K562 (cell line): ENCODE measurements around the gene ST7. TPM values are rescaled to one million over a fixed set of nuclear protein-coding genes. Genes with fewer than 3 reads are reported as not detected.
A peak's percentile ranks its signal among the peaks of the same experiment; 100 is the strongest.

Experiments
- ARID4B ChIP-seq: sonication (generic); formaldehyde crosslinking; IDR thresholded peaks from 2 replicates; pipeline ENCODE4 v1.8.0; 2022; ENCODE audit warnings: mild to moderate bottlenecking, missing genetic modification reagents
- CEBPZ ChIP-seq: fragments of 150-350 bp; IDR thresholded peaks from 2 replicates; pipeline ENCODE4 v1.6.1; 2014; ENCODE audit warnings: low read depth, mild to moderate bottlenecking, low read length, borderline replicate concordance
- ELK1 ChIP-seq: sonication (generic); formaldehyde crosslinking; IDR thresholded peaks from 2 replicates; pipeline ENCODE4 v1.8.1; 2022; ENCODE audit warnings: missing genetic modification reagents
- ESRRB ChIP-seq: fragments of 250-450 bp; sonication (Bioruptor Pico); IDR thresholded peaks from 2 replicates; pipeline ENCODE4 v1.5.0; 2020; ENCODE audit warnings: mild to moderate bottlenecking, moderate library complexity, borderline replicate concordance
- MECOM ChIP-seq: fragments of 250-450 bp; sonication (Bioruptor Pico); IDR thresholded peaks from 2 replicates; pipeline ENCODE4 v1.8.0; 2022; ENCODE audit warnings: inconsistent platforms
- MEF2A ChIP-seq: IDR thresholded peaks from 2 replicates; pipeline ENCODE4 v1.6.1; 2011; ENCODE audit warnings: low read depth, mild to moderate bottlenecking, low read length, moderate library complexity; ENCODE audit not compliant: control insufficient read depth
- NR4A1 ChIP-seq, 2 experiments: fragments of 250-450 bp in 1 of 2; fragments of 450-650 bp in 1 of 2; sonication (Bioruptor Pico) in 1 of 2; IDR thresholded peaks; 2 replicates each; pipeline versions ENCODE4 v1.4.0 to v1.6.1; 2016 to 2020; ENCODE audit warnings: mild to moderate bottlenecking in 2 of 2, missing compliant biosample characterization in 1 of 2, missing genetic modification characterization in 1 of 2, moderate library complexity in 1 of 2
- PHB2 ChIP-seq: fragments of 450-650 bp; IDR thresholded peaks from 2 replicates; pipeline ENCODE4 v1.6.1; 2017; ENCODE audit warnings: low read depth
- POLR2H ChIP-seq: IDR thresholded peaks from 2 replicates; pipeline ENCODE4 v1.6.1; 2016; ENCODE audit warnings: missing genetic modification characterization, low read depth, mild to moderate bottlenecking, control low read depth, missing compliant biosample characterization, moderate library complexity
- PURB ChIP-seq: sonication (generic); formaldehyde crosslinking; IDR thresholded peaks from 2 replicates; pipeline ENCODE4 v1.9.0; 2021; ENCODE audit warnings: low read depth, mild to moderate bottlenecking, missing genetic modification reagents
- SIN3A ChIP-seq, 2 experiments: fragments of 150-350 bp in 1 of 2; IDR thresholded peaks; 2 replicates each; pipeline ENCODE4 v1.6.1; 2011 to 2016; ENCODE audit warnings: borderline replicate concordance in 2 of 2, low read depth in 2 of 2, low read length in 2 of 2, mild to moderate bottlenecking in 2 of 2, moderate library complexity in 2 of 2; ENCODE audit not compliant: control insufficient read depth in 1 of 2
- SIN3B ChIP-seq: fragments of 450-650 bp; IDR thresholded peaks from 2 replicates; pipeline ENCODE4 v1.6.1; 2017; ENCODE audit warnings: low read depth, mild to moderate bottlenecking, moderate library complexity
- SNAPC5 ChIP-seq: fragments of 250-450 bp; sonication (Bioruptor Pico); IDR thresholded peaks from 2 replicates; pipeline ENCODE4 v1.8.0; 2021; ENCODE audit warnings: moderate library complexity, mild to moderate bottlenecking, inconsistent platforms
- ZFP30 ChIP-seq: fragments of 250-450 bp; sonication (Bioruptor Pico); IDR thresholded peaks from 2 replicates; pipeline ENCODE4 v1.8.0; 2022; ENCODE audit warnings: moderate library complexity, mild to moderate bottlenecking, inconsistent platforms, borderline replicate concordance
- ZNF12 ChIP-seq: sonication (generic); formaldehyde crosslinking; IDR thresholded peaks from 2 replicates; pipeline ENCODE4 v1.4.0; 2020; ENCODE audit warnings: mild to moderate bottlenecking, missing genetic modification reagents
- ZNF23 ChIP-seq: fragments of 250-450 bp; sonication (Bioruptor Pico); IDR thresholded peaks from 2 replicates; pipeline ENCODE4 v1.4.0; 2020; ENCODE audit warnings: mild to moderate bottlenecking
- polyA plus RNA-seq, 8 experiments: library from polyadenylated mRNA; depleted of rRNA in 4 of 8; stranded (reverse) in 5 of 8; unstranded in 3 of 8; fragments of >200 nt; fragmentation: Nextera tagmentation in 2 of 8; fragmentation: Illumina TruSeq in 1 of 8; extraction: Ambion mirVana in 2 of 8; extraction: Trizol in 1 of 8; gene quantifications; 2 replicates each; pipeline versions ENCODE4 v1.2.1 to v1.2.3, GENCODE V29; 2011 to 2014; ENCODE audit warnings: inconsistent platforms in 1 of 8, missing spikeins in 1 of 8
- total RNA-seq, 7 experiments: library from RNA; depleted of rRNA in 6 of 7; stranded (reverse); fragments of >200 nt in 6 of 7; fragmentation: Illumina TruSeq in 2 of 7; extraction: Trizol in 2 of 7; gene quantifications; 2 replicates each; pipeline versions ENCODE4 v1.2.1 to v1.2.3, GENCODE V29; 2011 to 2021; ENCODE audit warnings: low replicate concordance in 1 of 7

The ST7 gene
- total and polyA plus RNA-seq, 9 of the 15 experiments (the other 6 are each of a cell fraction or from before 2014, with no cell fraction given) = 23.9 to 56.3 (median 36.9) TPM

DNA sequence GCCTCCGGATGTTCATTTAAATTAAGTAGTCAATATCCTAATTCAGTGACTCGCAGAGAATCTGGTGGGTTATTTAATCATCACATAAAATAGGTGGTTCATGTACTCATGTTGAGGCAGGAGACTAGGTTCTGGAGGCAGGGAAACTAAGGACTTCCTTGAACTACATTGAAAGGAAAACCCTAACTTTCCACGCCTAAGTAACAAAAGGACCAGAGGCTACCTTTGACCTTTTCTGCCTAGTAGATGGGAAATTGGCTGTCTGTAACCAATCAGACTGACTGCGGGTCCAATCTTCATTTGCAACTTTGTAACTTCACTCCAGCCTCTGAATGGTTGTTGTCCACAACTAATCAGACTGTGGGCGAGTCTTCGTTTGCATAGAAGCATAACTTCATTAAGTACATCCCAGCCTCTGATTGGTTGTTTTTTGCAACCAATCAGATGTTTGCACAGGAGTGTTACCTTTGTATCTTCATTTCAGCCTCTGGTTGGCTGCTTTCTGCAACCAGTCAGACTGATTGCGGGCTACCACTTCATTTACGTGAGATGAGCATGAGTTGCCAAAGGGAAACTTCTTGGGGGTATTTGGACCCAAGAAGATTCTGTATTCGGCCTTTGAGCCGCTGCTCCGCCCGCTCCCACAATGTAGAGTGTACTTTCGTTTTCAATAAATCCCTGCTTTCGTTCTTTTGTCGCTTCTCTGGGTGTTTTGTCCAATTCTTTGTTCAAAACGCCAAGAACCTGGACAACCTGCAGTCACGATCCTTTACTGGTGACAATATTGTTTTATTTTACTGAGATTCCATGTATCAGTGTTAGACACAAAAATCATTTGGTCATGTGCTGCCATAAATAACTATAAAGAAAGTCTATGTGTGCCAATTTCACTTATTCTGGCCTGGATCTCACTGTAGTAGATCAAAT, 1.7 kb upstream of the ST7 start (continued):
- TF ChIP-seq ZNF12 (CRISPR knock-in tag) (peak; percentile 84; the same call in 1 of the 2 replicates), ZFP30 (CRISPR knock-in tag) (no peak), ELK1 (CRISPR knock-in tag) (no peak), PHB2 (no peak), NR4A1 (CRISPR knock-in tag; IDR thresholded peaks at IDR 0.05) (no peak), NR4A1 (tag; IDR thresholded peaks at IDR 0.05) (peak; percentile 58; the same call in 1 of the 2 replicates), ESRRB (CRISPR knock-in tag) (no peak), POLR2H (tag) (peak; percentile 64; the same call in 1 of the 2 replicates), ARID4B (no peak), SNAPC5 (CRISPR knock-in tag) (no peak), SIN3B (no peak), PURB (no peak), ZNF23 (CRISPR knock-in tag) (no peak), MEF2A (no peak), CEBPZ (no peak), MECOM (CRISPR knock-in tag) (no peak), SIN3A (IDR thresholded peaks at IDR 0.05; ENCODE audit: borderline replicate concordance in 2 of 2, control insufficient read depth in 1 of 2, low read depth in 2 of 2, low read length in 2 of 2) (no peak)
